IMR-90 (cell line): ENCODE measurements around the gene PLEKHG4. TPM values are rescaled to one million over a fixed set of nuclear protein-coding genes. Genes with fewer than 3 reads are reported as not detected.
A peak's percentile ranks its signal among the peaks of the same experiment; 100 is the strongest.

Experiments
- ATAC-seq: fragments of 200-7000 bp; cut with Tn5 transposase; 2 replicates; pipeline ENCODE4 v1.9.1; 2020; ENCODE audit warnings: low read depth, mild to moderate bottlenecking, moderate library complexity
- BruUV-seq: library from RNA; stranded (reverse); fragments of 400-500 nt; replicated peaks from 2 replicates; lab custom pipeline; 2021; lab: Mats Ljungman, UMichigan
- CTCF ChIA-PET: fragments of 300-600 bp; formaldehyde crosslinking; extraction: SDS; loops from one replicate; lab custom pipeline; 2021; ENCODE audit warnings: antibody characterized with exemption; lab: Yijun Ruan, JAX
- POLR2A ChIA-PET: fragments of 300-600 bp; sonication (Branson Sonifier 250); formaldehyde crosslinking; loops from one replicate; lab custom pipeline; 2022; ENCODE audit warnings: antibody characterized with exemption; ENCODE audit not compliant: unreplicated experiment; lab: Charles Lee
- DNase-seq: peaks from one replicate; pipeline ENCODE4 v3.0.0; 2013
- H2AFZ ChIP-seq: replicated peaks from 2 replicates; pipeline ENCODE3; 2013; ENCODE audit warnings: low read length, mild to moderate bottlenecking; ENCODE audit not compliant: poor library complexity
- H2AK5ac ChIP-seq: 2 replicates; pipeline ENCODE4 v1.6.1; 2013; ENCODE audit warnings: low read depth, low read length, inconsistent platforms
- H2AK9ac ChIP-seq: replicated peaks from 2 replicates; pipeline ENCODE3; 2013; ENCODE audit warnings: mild to moderate bottlenecking, low read depth, low read length, moderate library complexity; ENCODE audit not compliant: poor library complexity
- H2BK120ac ChIP-seq: 2 replicates; pipeline ENCODE4 v1.6.1; 2013; ENCODE audit warnings: low read depth, low read length, inconsistent platforms
- H2BK15ac ChIP-seq: 3 replicates; pipeline ENCODE4 v1.6.1; 2013; ENCODE audit warnings: low read depth, low read length, inconsistent platforms
- H2BK20ac ChIP-seq: 2 replicates; pipeline ENCODE4 v1.6.1; 2013; ENCODE audit warnings: low read depth, mild to moderate bottlenecking, inconsistent platforms, low read length, moderate library complexity
- H2BK5ac ChIP-seq: 2 replicates; pipeline ENCODE4 v1.6.1; 2013; ENCODE audit warnings: mild to moderate bottlenecking, low read depth, low read length, inconsistent platforms; ENCODE audit not compliant: poor library complexity, severe bottlenecking
- H3K14ac ChIP-seq: replicated peaks from 2 replicates; pipeline ENCODE4 v1.6.1; 2013; ENCODE audit warnings: low read depth, low read length, inconsistent platforms
- H3K18ac ChIP-seq: 2 replicates; pipeline ENCODE4 v1.6.1; 2013; ENCODE audit warnings: low read depth, low read length, control low read depth
- H3K23ac ChIP-seq: 2 replicates; pipeline ENCODE4 v1.6.1; 2013; ENCODE audit warnings: low read depth, low read length, inconsistent platforms
- H3K27ac ChIP-seq: 2 replicates; pipeline ENCODE4 v1.5.1; 2013; ENCODE audit warnings: mild to moderate bottlenecking, control low read depth, low read length; ENCODE audit not compliant: insufficient read depth
- H3K27me3 ChIP-seq: 2 replicates; pipeline ENCODE4 v1.6.1; 2013; ENCODE audit warnings: low read length; ENCODE audit not compliant: control insufficient read depth, insufficient read depth
- H3K36me3 ChIP-seq: 2 replicates; pipeline ENCODE4 v1.6.1; 2013; ENCODE audit warnings: low read length, mixed read lengths; ENCODE audit not compliant: control insufficient read depth, insufficient read depth
- H3K4ac ChIP-seq: 2 replicates; pipeline ENCODE4 v1.6.1; 2013; ENCODE audit warnings: low read depth, low read length, inconsistent platforms
- H3K4me1 ChIP-seq: 2 replicates; pipeline ENCODE4 v1.6.1; 2013; ENCODE audit warnings: low read length, mixed read lengths; ENCODE audit not compliant: control insufficient read depth, insufficient read depth
- H3K4me2 ChIP-seq: 2 replicates; pipeline ENCODE4 v1.6.1; 2013; ENCODE audit warnings: low read depth, mild to moderate bottlenecking, control low read depth, low read length, moderate library complexity
- H3K4me3 ChIP-seq: 2 replicates; pipeline ENCODE4 v1.5.1; 2013; ENCODE audit warnings: low read depth, mild to moderate bottlenecking, control low read depth, low read length, moderate library complexity; ENCODE audit not compliant: insufficient read depth
- H3K56ac ChIP-seq: 2 replicates; pipeline ENCODE4 v1.6.1; 2013; ENCODE audit warnings: low read length, inconsistent platforms; ENCODE audit not compliant: insufficient read depth; ENCODE audit errors: extremely low read depth
- H3K79me1 ChIP-seq, 2 experiments: 2 replicates each; pipeline ENCODE4 v1.6.1; 2013; ENCODE audit warnings: low read length in 2 of 2, inconsistent platforms in 1 of 2, low read depth in 1 of 2
- H3K9ac ChIP-seq: 2 replicates; pipeline ENCODE4 v1.6.1; 2013; ENCODE audit warnings: low read depth, low read length, control low read depth
- H3K9me1 ChIP-seq: 2 replicates; pipeline ENCODE4 v1.6.1; 2013; ENCODE audit warnings: low read length, inconsistent platforms; ENCODE audit not compliant: insufficient read depth
- H3K9me3 ChIP-seq: 2 replicates; pipeline ENCODE4 v1.6.1; 2013; ENCODE audit warnings: low read length; ENCODE audit not compliant: control insufficient read depth, insufficient read depth
- H4K20me1 ChIP-seq: 2 replicates; pipeline ENCODE4 v1.6.1; 2013; ENCODE audit warnings: low read length, inconsistent platforms; ENCODE audit not compliant: insufficient read depth
- H4K5ac ChIP-seq: 2 replicates; pipeline ENCODE4 v1.6.1; 2013; ENCODE audit warnings: mild to moderate bottlenecking, low read depth, low read length, control low read depth
- H4K8ac ChIP-seq, 2 experiments: 2 replicates each; pipeline ENCODE4 v1.6.1; 2013; ENCODE audit warnings: low read depth in 2 of 2, low read length in 2 of 2, control low read depth in 1 of 2, inconsistent platforms in 1 of 2
- H4K91ac ChIP-seq: 2 replicates; pipeline ENCODE4 v1.6.1; 2013; ENCODE audit warnings: low read depth, low read length, inconsistent platforms; ENCODE audit not compliant: insufficient read depth
- BHLHE40 ChIP-seq: fragments of 150-350 bp; IDR thresholded peaks from 2 replicates; pipeline ENCODE4 v1.6.1; 2016; ENCODE audit warnings: mild to moderate bottlenecking, low read depth, low read length
- MAFK ChIP-seq: IDR thresholded peaks from 2 replicates; pipeline ENCODE4 v1.6.1; 2012; ENCODE audit warnings: low read depth, low read length, improper control_type of control experiment
- MAZ ChIP-seq: IDR thresholded peaks from 2 replicates; pipeline ENCODE4 v1.6.1; 2012; ENCODE audit warnings: low read depth, mild to moderate bottlenecking, low read length, improper control_type of control experiment, moderate library complexity, borderline replicate concordance
- POLR2A ChIP-seq: IDR thresholded peaks from 2 replicates; pipeline ENCODE4 v1.6.1; 2012; ENCODE audit warnings: mild to moderate bottlenecking, low read depth, low read length
- WGBS, 2 experiments: methylation state at CpG; one replicate each; pipeline versions ENCODE4 v1.1.5 to v1.1.7; 2013; ENCODE audit warnings: missing lambda C conversion rate in 2 of 2; ENCODE audit not compliant: insufficient read length in 1 of 2; ENCODE audit errors: extremely low coverage in 2 of 2; 5-methylcytosine and 5-hydroxymethylcytosine counted together
- dilution Hi-C: fragments of 300-500 bp; cut with HindIII; formaldehyde crosslinking; loops from one replicate; pipeline ENCODE4 v1.14.3; 2018; ENCODE audit warnings: low sequenced_read_pairs; ENCODE audit not compliant: unreplicated experiment
- in situ Hi-C: fragments of 300-500 bp; cut with MboI; formaldehyde crosslinking; loops from 3 replicates; pipeline ENCODE4 v1.14.3; 2019; ENCODE audit warnings: low sequenced_read_pairs, inconsistent platforms, mixed read lengths
- intact Hi-C: fragments of 100-400 bp; cut with micrococcal nuclease; formaldehyde crosslinking; loops from 2 replicates; pipeline ENCODE4 v1.10.0; 2022
- polyA plus RNA-seq, 3 experiments: library from polyadenylated mRNA; depleted of rRNA; stranded (reverse); fragments of >200 nt; gene quantifications; 2 replicates each; pipeline ENCODE4 v1.2.3, GENCODE V29; 2012; ENCODE audit warnings: low replicate concordance in 1 of 3
- total RNA-seq: library from RNA; depleted of rRNA; stranded (reverse); fragments of >200 nt; gene quantifications from 2 replicates; pipeline ENCODE4 v1.2.3, GENCODE V29; 2012
- TF ChIP-seq, protein P1 (sequence below): conservative IDR thresholded peaks from 2 replicates; pipeline ENCODE4 v1.5.1; 2012; ENCODE audit warnings: mild to moderate bottlenecking, low read depth, low read length, improper control_type of control experiment
- TF ChIP-seq, protein P2 (sequence below): fragments of 150-350 bp; IDR thresholded peaks from 2 replicates; pipeline ENCODE4 v1.6.1; 2016; ENCODE audit warnings: low read depth, mild to moderate bottlenecking, low read length, moderate library complexity, borderline replicate concordance

Gene PLEKHG4
- total and polyA plus RNA-seq, 2 of the 4 experiments (the other 2 are of a cell fraction), result 14.0 to 50.7 TPM

DNA sequence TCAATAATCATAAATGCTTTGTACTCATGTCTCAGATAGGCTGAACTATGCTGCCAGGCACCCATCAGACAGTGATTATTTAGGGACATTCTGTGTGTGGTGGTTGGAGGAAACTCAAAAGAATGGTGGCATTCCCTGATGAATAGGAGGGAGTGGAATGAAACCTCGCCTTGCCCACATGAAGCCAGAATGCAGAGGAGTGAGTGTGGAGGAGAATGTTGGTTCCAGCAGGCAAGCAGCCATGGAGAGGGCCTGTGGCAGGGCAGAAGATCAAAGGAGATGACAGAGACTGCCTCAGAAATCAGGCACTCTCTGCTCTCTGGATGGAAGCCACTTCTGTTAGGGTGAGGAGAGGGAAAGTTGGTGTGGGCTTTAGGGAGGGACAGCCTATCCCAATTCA, 24.7 kb downstream of the PLEKHG4 start (continued):
- TF ChIP-seq MAZ (no peak), MAFK (no peak)

DNA sequence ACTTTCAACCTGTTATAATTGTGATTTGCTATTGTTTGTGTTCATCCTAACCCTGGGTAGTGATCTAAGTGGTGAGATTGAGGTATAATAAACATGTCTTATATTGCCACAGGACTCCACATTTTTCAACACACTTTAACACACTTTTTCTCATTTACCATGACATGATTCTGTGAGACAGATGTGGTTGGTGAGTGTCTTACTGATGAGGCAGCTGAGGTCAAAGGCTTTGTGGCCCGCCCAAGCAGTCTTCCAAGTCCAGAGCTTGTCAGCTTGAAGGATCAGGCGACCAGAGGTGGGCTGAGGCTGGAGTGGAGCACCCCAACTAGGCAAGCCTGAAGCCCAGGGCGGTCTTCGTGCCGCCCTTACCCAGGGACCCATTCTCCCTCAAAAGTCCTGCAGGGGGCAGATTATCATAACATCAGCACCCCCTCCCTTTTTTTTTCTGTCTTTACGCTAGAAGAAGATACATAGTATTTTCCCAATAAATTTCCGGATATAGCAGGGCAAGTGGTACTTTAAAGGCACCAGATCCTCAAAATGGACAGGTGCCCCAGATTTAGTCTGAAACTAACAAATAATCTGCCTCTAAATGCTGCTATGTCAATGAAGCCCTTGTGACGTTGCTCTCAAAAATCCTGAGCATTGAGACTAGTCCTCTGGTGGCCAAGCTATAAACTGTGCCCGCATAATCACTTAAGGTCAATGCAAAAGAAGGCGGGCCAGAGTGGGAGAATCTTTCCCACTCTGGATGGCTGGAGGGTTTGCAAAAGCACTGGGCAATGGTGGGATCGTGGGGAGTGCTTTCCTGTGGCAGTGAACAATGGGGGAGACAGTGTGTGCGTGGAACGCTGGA, 26.1 kb downstream of the PLEKHG4 start:
- dilution Hi-C loops, result no loop called here
- 91% methylated on average over 4 of the region's 13 CpGs; no CpG with 5 or more reads in 1 of the 2 experiments for WGBS, 2 experiments

More for the DNA sequence above, 26.1 kb downstream of the PLEKHG4 start:
- Histone ChIP-seq H3K4me1 (peaks cover 4% of the 10 kb centered on the region), H2AK9ac (no peak overlapping the region), H3K79me1 (no peaks in the 10 kb centered on the region), H2BK120ac (0 out of 2 replicates have a peak overlapping the region, but pooled peaks have one; percentile 9), H4K20me1 (no peaks in the 10 kb centered on the region), H3K36me3 (no peaks in the 10 kb centered on the region), H2AK5ac (peak overlapping the region; percentile 62), H3K9me3 (no peaks in the 10 kb centered on the region), H2BK5ac (no peak overlapping the region), H3K18ac (no peak overlapping the region), H4K5ac (no peak overlapping the region), H2BK15ac (no peak overlapping the region), H2AFZ (no peak overlapping the region), H3K23ac (no peak overlapping the region), H3K4me3 (no peak overlapping the region), H3K27me3 (no peaks in the 10 kb centered on the region), H3K27ac (no peak overlapping the region), H3K4ac (no peak overlapping the region), H3K56ac (no peak overlapping the region), H3K9ac (no peak overlapping the region), H3K9me1 (peaks cover under 1% of the 10 kb centered on the region), H2BK20ac (no peak overlapping the region), H3K14ac (no peak overlapping the region), H4K8ac (no peak overlapping the region), H3K4me2 (no peak overlapping the region), H4K91ac (no peak overlapping the region)
- ATAC-seq (no peak), DNase-seq (no peak)
- ChIA-PET POLR2A (no interaction called here), CTCF (no interaction called here)
- in situ Hi-C loops (no loop called here), intact Hi-C loops (no loop called here)
- TF ChIP-seq BHLHE40 (no peak), POLR2A (no peak), MAFK (no peak)
- TF ChIP-seq, protein P1, sequence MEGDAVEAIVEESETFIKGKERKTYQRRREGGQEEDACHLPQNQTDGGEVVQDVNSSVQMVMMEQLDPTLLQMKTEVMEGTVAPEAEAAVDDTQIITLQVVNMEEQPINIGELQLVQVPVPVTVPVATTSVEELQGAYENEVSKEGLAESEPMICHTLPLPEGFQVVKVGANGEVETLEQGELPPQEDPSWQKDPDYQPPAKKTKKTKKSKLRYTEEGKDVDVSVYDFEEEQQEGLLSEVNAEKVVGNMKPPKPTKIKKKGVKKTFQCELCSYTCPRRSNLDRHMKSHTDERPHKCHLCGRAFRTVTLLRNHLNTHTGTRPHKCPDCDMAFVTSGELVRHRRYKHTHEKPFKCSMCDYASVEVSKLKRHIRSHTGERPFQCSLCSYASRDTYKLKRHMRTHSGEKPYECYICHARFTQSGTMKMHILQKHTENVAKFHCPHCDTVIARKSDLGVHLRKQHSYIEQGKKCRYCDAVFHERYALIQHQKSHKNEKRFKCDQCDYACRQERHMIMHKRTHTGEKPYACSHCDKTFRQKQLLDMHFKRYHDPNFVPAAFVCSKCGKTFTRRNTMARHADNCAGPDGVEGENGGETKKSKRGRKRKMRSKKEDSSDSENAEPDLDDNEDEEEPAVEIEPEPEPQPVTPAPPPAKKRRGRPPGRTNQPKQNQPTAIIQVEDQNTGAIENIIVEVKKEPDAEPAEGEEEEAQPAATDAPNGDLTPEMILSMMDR, result no peak
- TF ChIP-seq, protein P2, sequence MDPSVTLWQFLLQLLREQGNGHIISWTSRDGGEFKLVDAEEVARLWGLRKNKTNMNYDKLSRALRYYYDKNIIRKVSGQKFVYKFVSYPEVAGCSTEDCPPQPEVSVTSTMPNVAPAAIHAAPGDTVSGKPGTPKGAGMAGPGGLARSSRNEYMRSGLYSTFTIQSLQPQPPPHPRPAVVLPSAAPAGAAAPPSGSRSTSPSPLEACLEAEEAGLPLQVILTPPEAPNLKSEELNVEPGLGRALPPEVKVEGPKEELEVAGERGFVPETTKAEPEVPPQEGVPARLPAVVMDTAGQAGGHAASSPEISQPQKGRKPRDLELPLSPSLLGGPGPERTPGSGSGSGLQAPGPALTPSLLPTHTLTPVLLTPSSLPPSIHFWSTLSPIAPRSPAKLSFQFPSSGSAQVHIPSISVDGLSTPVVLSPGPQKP, result no peak
- no TSS peak for BruUV-seq
